Measurements from ENCODE around the gene FEN1. TPM values are rescaled to one million over a fixed set of nuclear protein-coding genes. Genes with fewer than 3 reads are reported as not detected.

The FEN1 gene
- total RNA-seq, 3 donors from 2014 or later, result 92.8 to 108 (median 94.2) TPM

GRCh38 chr11:61785837-61786402 lies 6.8 kb upstream of the FEN1 start:
- no peaks in the 10 kb centered on the region for H3K9me3 Mint-ChIP-seq
- H3K4me1 Mint-ChIP-seq (ENCODE audit: low read depth), result peaks cover 8% of the 10 kb centered on the region
- DNase-seq, result no peak
- H3K4me3 Mint-ChIP-seq, result no peak overlapping the region
- no peaks in the 10 kb centered on the region for H3K27me3 Mint-ChIP-seq (ENCODE audit: low read depth)
- ATAC-seq, result no peak
- H3K36me3 Mint-ChIP-seq (ENCODE audit: insufficient read depth), result peaks cover 22% of the 10 kb centered on the region

GRCh38 chr11:61787928-61788491 lies 4.7 kb upstream of the FEN1 start:
- H3K27me3 Mint-ChIP-seq (ENCODE audit: low read depth), result no peaks in the 10 kb centered on the region
- H3K4me3 Mint-ChIP-seq, result no peak overlapping the region
- DNase-seq, result no peak
- peaks cover 29% of the 10 kb centered on the region for H3K36me3 Mint-ChIP-seq (ENCODE audit: insufficient read depth)
- no peak for ATAC-seq
- no peaks in the 10 kb centered on the region for H3K9me3 Mint-ChIP-seq
- peaks cover 15% of the 10 kb centered on the region for H3K4me1 Mint-ChIP-seq (ENCODE audit: low read depth)

- H3K27me3 Mint-ChIP-seq (ENCODE audit: low read depth), result no peaks in the 10 kb centered on the region
- peak overlapping the region; percentile 94 for H3K4me3 Mint-ChIP-seq
- DNase-seq (no peak), ATAC-seq (peak; percentile 15 to 28)
- no peaks in the 10 kb centered on the region for H3K9me3 Mint-ChIP-seq
- H3K4me1 Mint-ChIP-seq (ENCODE audit: low read depth), result peaks cover 21% of the 10 kb centered on the region
- peaks cover 31% of the 10 kb centered on the region for H3K36me3 Mint-ChIP-seq (ENCODE audit: insufficient read depth)
Observed at GRCh38 chr11:61791737-61792309, 888 bp upstream of the FEN1 start.

- DNase-seq (no peak), ATAC-seq (peak; percentile 30 to 38)
- Mint-ChIP-seq H3K36me3 (ENCODE audit: insufficient read depth) (peaks cover 34% of the 10 kb centered on the region), H3K4me1 (ENCODE audit: low read depth) (peaks cover 26% of the 10 kb centered on the region), H3K4me3 (peak overlapping the region; percentile 94), H3K27me3 (ENCODE audit: low read depth) (no peaks in the 10 kb centered on the region), H3K9me3 (no peaks in the 10 kb centered on the region)
Observed at GRCh38 chr11:61793083-61793828, 545 bp downstream of the FEN1 start.

GRCh38 chr11:61793829-61794204 lies 1.1 kb downstream of the FEN1 start:
- ATAC-seq (no peak), DNase-seq (no peak)
- H3K36me3 Mint-ChIP-seq (ENCODE audit: insufficient read depth), result peaks cover 34% of the 10 kb centered on the region
- H3K4me1 Mint-ChIP-seq (ENCODE audit: low read depth), result peaks cover 26% of the 10 kb centered on the region
- H3K27me3 Mint-ChIP-seq (ENCODE audit: low read depth), result no peaks in the 10 kb centered on the region
- peak overlapping the region; percentile 94 for H3K4me3 Mint-ChIP-seq
- no peaks in the 10 kb centered on the region for H3K9me3 Mint-ChIP-seq

GRCh38 chr11:61794579-61794978 lies 1.9 kb downstream of the FEN1 start:
- Mint-ChIP-seq H3K4me1 (ENCODE audit: low read depth) (peaks cover 25% of the 10 kb centered on the region), H3K36me3 (ENCODE audit: insufficient read depth) (peaks cover 28% of the 10 kb centered on the region), H3K4me3 (no peak overlapping the region)

GRCh38 chr11:61795459-61795858 lies 2.7 kb downstream of the FEN1 start:
- DNase-seq (no peak), ATAC-seq (no peak)
- Mint-ChIP-seq H3K36me3 (ENCODE audit: insufficient read depth) (peaks cover 24% of the 10 kb centered on the region), H3K4me3 (no peak overlapping the region), H3K9me3 (no peaks in the 10 kb centered on the region), H3K4me1 (ENCODE audit: low read depth) (peaks cover 18% of the 10 kb centered on the region), H3K27me3 (ENCODE audit: low read depth) (no peaks in the 10 kb centered on the region)

More at GRCh38 chr11:61794579-61794978, 1.9 kb downstream of the FEN1 start:
- DNase-seq, result no peak
- Mint-ChIP-seq H3K9me3 (no peaks in the 10 kb centered on the region), H3K27me3 (ENCODE audit: low read depth) (no peaks in the 10 kb centered on the region)
- no peak for ATAC-seq

GRCh38 chr11:61795876-61796526 lies 3.3 kb downstream of the FEN1 start:
- Mint-ChIP-seq H3K4me3 (no peak overlapping the region), H3K36me3 (ENCODE audit: insufficient read depth) (peaks cover 25% of the 10 kb centered on the region), H3K27me3 (ENCODE audit: low read depth) (no peaks in the 10 kb centered on the region), H3K9me3 (no peaks in the 10 kb centered on the region), H3K4me1 (ENCODE audit: low read depth) (peaks cover 18% of the 10 kb centered on the region)
- ATAC-seq (no peak), DNase-seq (no peak)

GRCh38 chr11:61797263-61797944 lies 4.7 kb downstream of the FEN1 start:
- Mint-ChIP-seq H3K9me3 (no peaks in the 10 kb centered on the region), H3K4me3 (no peak overlapping the region), H3K4me1 (ENCODE audit: low read depth) (peaks cover 11% of the 10 kb centered on the region), H3K27me3 (ENCODE audit: low read depth) (no peaks in the 10 kb centered on the region), H3K36me3 (ENCODE audit: insufficient read depth) (peaks cover 18% of the 10 kb centered on the region)
- DNase-seq (peak; percentile 66), ATAC-seq (no peak)

- no peaks in the 10 kb centered on the region for H3K9me3 Mint-ChIP-seq
- ATAC-seq, result no peak
- no peak for DNase-seq
- H3K4me1 Mint-ChIP-seq (ENCODE audit: low read depth), result peaks cover 5% of the 10 kb centered on the region
- H3K4me3 Mint-ChIP-seq, result no peak overlapping the region
- H3K27me3 Mint-ChIP-seq (ENCODE audit: low read depth), result no peaks in the 10 kb centered on the region
- peaks cover 18% of the 10 kb centered on the region for H3K36me3 Mint-ChIP-seq (ENCODE audit: insufficient read depth)
Observed at GRCh38 chr11:61799665-61800284, 7.1 kb downstream of the FEN1 start.

GRCh38 chr11:61800331-61801281 lies 7.9 kb downstream of the FEN1 start:
- Mint-ChIP-seq H3K4me1 (ENCODE audit: low read depth) (peaks cover 5% of the 10 kb centered on the region), H3K4me3 (no peak overlapping the region), H3K36me3 (ENCODE audit: insufficient read depth) (peaks cover 18% of the 10 kb centered on the region), H3K9me3 (no peaks in the 10 kb centered on the region), H3K27me3 (ENCODE audit: low read depth) (no peaks in the 10 kb centered on the region)
- DNase-seq (no peak), ATAC-seq (no peak)

GRCh38 chr11:61802605-61803004 lies 9.9 kb downstream of the FEN1 start:
- DNase-seq (no peak), ATAC-seq (no peak)
- H3K4me3 Mint-ChIP-seq, result no peak overlapping the region
- H3K9me3 Mint-ChIP-seq, result no peaks in the 10 kb centered on the region
- H3K4me1 Mint-ChIP-seq (ENCODE audit: low read depth), result no peaks in the 10 kb centered on the region
- no peaks in the 10 kb centered on the region for H3K27me3 Mint-ChIP-seq (ENCODE audit: low read depth)
- peaks cover 5% of the 10 kb centered on the region for H3K36me3 Mint-ChIP-seq (ENCODE audit: insufficient read depth)
